ENCODE measurements around the gene DAP.

The DAP gene

DNA sequence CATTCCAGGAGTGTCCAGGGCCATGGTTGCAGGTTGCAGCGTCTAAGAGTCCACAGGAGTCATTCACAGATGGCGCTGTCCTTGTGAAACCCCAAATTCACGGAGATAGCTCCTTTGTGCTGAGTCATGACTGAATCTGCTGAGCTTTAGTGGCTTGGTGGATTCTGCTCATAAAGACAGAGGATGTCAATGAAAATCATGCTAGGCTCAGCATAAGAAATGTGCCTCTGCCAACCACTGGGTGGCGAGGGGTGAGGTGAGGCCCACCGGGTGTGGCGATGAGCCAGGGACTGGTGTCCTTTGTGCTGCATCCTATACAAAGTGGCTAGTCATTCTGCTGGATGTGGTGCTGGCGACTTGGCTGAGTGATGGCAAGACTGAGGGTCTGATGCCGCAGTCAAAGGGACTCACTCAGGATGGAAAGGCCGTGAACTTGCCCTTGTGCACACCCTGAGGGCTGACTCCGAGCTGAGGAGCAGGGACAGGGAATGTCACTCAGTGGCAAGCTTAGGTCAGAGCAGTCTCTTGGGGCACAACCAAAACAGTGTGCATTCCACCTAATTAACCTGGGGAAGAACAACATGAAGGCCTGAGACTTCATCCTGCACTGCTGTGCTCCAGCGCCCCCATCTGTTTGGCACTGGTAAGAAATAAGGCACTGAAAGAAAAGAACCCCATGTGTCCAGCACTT, 71.5 kb downstream of the DAP start:
- DNase-seq (ENCODE audit: low spot score): no peak

DNA sequence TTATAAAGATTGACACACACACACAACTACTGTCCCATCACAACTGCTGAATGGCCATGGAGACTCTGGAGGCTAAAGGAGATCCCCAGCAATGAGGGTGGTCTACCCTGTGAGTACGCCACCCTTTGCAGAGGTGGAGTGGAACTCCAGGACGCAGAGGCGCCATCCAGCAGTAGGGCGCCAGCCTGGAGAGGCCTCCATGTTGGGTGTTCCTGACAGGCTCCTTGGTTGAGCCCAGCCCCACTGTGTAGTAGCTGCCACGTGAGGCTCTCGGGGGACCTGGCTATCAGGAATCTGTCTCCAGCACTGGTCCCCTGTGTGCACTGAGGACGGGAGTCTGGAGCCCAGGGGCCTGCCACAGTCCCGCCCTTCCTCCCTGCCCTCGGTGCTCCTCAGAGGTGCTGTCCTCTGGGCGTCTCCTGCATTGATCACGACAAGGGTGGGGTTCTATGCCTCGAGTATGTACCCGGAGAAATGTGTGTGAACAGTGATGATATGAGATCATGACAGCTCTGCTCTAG, 72.3 kb downstream of the DAP start:
- DNase-seq (ENCODE audit: low spot score): no peak

DNA sequence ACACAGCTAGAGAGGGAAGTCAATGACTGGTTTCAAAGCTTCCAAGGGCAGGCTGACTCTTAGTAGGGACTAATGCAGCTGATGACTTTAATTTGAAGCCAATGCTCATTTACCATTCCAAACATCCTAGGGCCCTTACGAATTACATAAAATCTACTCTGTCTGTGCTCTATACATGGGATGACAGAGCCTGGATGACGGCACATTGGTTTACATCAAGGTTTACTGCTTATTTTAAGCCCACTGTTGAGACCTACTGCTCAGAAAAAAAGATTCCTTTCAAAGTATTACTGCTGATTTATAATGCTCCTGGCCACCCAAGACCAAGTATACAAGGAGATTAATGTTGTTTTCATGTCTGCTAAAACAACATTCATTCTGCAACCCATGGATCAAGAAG, 74.1 kb downstream of the DAP start:
- DNase-seq (ENCODE audit: low spot score): no peak

DNA sequence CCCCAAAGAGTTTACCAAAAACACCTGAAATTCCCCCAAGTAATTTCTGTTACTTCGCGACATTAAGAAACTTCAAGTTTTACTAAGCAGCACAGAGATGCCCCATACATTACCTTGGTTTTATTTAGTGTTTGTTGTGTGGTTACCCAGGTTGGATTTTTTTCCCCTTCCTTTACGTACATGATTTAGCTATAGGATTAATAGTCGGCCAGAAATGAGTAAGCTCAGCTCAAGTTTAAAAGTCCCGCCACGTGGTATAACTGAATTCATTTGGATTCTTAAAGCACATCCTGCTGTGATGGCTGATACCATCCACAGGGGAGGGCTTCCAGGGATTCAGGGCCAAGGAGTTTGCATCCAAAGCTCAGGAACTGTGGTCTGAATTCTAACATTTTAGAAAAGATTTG, 75.9 kb downstream of the DAP start:
- DNase-seq (ENCODE audit: low spot score): no peak

DNA sequence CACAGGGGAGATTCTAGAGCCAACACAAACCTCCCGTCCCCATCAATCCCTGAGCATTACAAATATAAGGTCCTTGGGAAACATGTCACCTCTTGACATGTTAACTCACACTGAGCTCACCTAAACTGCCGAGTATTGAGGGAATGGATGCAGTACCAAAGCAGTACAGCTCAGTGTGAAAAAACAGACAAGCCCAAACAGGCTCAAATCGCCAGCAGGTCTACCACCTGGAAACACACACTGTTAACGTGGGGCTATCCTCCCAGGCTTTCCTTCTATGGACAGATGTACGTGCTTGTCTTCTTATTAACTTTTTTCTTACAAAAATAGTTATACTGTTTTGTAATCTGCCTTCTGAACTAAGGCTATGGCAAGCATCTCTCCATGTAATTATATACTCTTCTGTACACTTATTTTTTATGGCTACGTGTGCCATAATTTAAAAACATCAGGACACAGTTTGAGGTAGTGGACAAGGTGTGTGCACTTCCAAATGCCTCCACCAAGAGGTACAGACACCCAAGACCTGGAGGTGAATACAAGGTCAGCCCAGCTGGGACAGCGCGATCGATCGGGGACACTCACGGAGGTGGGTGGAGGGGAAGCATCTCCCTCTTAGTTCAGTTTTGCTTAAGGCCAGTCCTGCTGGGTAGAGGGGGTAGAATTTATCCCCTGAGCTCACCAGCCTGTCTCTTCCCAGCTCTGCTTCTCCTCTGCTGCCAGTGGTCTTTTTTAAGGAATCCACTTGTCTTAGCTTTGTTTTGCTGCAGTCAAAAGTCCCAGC, 76.5 kb downstream of the DAP start:
- DNase-seq (ENCODE audit: low spot score): no peak

DNA sequence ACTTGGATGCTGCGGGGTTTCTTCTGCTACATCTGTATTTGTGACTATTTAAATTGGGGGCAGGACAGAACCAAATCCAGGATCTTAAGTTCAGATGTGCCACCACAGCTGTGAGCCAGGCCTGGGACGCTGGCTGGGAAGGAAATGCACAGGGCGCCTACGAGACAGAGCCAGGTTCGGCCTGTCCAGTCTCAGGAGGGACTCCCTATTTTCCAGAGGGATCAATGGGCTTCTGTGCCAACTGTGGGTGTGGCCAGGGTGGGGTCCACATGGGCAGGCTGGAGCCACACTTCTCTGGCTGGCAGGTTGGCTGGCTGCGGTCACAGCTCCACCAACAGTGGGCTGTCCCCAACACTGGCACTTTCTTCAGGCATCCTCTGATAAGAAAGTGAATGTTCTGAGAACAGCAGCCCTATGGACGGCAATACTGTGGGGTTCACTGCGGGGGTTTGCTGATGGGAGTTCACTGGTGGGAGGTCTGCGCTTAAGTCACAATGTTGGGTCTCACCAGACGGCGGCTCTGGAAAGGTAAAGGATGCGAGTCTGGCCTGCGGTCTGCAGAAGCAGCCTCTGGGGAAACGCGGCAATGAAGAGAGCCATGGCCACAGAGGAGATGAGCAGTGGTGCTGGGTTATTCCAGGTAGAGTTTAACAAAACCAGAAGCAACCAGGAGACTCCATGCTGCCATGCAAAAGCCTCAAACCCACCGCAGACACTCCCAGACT, 78.1 kb downstream of the DAP start:
- no peak for DNase-seq (ENCODE audit: low spot score)

DNA sequence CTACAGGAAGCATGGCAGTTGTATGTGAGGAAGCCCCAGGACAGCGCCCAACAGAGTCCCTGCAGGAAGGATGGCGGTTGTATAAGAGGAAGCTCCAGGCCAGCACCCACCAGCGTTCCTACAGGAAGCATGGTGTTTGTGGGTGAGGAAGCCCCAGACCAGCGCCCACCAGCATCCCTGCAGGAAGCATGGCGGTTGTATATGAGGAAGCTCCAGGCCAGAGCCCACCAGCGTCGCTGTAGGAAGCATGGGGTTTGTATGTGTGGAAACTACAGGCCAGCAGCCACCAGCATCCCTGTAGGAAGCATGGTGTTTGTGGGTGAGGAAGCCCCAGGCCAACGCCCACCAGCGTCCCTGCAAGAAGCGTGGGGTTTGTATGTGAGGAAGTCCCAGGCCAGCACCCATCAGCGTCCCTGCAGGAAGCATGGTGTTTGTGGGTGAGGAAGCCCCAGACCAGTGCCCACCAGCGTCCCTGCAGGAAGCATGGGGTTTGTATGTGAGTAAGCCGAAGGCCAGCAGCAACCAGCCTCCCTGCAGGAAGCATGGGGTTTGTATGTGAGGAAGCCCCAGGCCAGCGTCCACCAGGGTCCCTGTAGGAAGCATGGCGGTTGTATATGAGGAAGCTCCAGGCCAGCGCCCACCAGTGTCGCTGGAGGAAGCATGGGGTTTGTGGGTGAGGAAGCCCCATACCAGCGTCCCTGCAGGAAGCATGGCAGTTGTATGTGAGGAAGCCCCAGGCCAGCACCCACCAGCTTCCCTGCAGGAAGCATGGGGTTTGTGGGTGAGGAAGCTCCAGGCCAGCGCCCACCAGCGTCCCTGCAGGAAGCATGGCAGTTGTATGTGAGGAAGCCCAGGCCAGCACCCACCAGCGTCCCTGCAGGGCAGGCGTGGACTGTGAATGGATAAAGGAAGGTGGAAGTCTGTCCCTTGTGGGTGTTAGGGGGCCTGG, 79.0 kb downstream of the DAP start:
- no peak for DNase-seq (ENCODE audit: low spot score)

DNA sequence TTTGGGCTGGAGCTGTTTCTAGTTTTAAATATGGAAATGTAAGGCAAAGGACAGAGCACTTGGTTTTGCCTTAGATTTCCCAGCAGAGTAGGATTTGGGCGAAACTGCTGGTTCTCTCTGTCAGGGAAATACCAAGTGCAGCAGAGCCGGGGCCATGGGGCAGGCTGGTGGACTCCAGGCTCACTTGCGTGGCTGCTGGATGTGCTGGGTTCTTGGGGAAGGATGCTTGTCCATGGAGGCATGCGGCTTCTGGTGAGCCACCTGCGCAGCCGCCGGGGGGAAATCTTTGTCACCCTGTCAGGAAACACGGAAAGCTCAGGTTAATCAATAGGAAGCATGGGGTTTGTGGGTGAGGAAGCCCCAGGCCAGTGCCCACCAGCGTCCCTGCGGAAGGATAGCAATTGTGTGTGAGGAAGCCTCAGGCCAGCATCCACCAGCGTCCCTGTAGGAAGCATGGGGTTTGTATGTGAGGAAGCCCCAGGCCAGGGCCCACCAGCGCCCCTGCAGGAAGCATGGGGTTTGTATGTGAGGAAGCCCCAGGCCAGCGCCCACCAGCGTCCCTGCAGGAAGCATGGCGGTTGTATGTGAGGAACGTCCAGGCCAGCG, 80.1 kb downstream of the DAP start:
- DNase-seq (ENCODE audit: low spot score): no peak

DNA sequence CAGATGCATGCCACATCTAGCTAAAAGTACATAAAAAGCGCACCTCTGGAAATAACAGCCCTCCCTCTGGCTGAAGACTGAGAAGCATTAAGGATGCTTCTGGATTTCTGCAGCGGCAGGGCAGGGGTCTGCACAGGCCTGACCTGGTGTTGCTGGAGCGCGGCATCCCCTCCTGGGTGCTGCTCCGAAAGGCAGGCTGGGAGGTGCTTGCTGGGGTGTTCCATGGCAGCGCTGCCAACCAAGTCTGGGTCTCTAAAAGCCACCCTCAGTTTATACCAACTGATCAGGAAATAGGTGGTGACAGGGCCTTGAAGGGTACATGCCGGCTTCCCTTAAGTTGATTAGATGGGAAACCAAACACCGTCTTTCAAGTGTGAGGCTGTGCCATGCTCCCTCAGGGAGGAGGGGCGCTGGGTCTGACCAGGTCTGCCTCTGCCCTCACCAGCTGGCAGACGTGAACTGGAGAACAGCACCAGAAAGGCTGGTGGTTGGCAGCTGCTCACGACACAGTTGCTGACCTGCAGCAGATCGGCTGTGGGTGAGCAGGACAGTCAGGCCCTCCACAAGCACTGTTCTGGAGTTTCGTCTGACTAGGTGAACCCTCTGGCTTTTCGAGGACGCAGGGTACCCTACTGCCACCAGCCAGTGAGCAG, 81.6 kb downstream of the DAP start:
- DNase-seq (ENCODE audit: low spot score): no peak

DNA sequence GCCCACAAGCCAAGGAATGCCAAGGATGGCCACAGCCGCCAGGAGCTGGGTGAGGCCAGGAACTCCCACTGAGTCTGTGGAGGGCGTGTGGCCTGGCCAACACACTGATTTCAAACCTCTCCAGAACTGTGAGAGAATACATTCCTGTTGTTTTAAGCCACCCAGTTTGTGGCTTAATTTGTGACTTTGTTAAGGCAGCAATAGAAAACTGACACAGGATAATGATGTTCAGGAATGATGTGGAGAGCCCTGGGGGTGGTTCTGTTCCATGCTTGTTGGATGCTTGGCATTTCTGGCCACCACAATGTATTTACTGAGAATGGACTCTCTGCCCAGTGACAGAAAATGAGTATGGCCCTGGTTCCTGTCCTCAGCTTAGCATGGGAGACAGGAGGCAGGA, 82.8 kb downstream of the DAP start:
- DNase-seq (ENCODE audit: low spot score): no peak

DNA sequence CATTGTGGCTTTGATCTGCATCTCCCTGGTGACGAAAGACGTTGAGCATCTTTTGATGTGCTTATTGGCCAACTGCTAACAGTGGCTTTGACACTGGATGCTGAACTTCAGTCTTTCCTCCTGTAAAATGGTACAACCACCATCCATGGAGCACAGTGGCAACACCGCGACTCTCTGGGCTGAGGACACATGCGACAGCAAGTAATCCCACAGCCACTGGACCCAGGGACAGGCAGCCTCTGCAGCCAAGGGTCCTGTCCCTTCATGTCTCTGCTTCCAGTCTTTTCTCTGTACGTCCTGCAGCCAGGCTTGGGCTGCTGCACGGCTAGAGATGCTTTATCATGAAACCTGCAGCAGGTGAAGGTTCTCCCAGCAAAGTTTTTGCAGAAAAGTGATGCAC, 83.5 kb downstream of the DAP start:
- DNase-seq (ENCODE audit: low spot score): no peak

DNA sequence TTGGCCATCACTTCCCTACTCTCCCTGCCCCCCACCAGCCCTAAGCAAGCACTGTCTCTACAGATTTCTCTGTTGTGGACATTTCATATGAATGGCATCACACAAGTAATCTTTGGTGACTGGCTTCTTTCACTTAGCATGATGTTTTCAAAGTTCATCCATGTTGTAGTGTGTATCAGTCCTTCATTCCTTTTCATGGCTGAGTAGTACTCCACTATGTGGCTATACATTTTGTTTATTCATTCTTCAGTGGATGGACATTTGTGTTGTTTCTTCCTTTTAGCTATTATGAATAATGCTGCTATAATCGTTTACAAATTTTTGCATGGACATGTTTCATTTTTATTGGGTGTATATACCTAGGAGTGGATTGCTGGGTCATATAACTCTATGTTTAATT, 84.1 kb downstream of the DAP start:
- no peak for DNase-seq (ENCODE audit: low spot score)

DNA sequence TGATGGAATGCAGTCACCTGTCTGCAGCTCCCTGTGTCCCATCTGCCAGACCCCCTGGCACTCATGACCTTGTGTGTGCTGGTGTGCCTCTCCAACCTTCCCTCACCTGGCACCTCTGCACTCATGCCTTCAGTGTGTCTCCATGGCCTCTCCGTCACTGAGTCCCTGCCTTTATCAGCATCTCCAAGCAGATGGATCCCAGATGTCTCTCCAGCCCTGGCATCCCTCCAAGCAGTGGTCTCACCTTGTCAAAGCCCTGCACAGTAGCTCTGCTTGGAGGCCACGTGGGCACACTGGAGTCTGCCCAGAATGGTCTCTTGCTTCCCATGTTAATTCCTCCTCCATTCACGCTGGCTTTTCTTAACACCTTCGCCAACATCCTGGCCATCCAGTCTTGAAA, 84.8 kb downstream of the DAP start:
- no peak for DNase-seq (ENCODE audit: low spot score)

DNA sequence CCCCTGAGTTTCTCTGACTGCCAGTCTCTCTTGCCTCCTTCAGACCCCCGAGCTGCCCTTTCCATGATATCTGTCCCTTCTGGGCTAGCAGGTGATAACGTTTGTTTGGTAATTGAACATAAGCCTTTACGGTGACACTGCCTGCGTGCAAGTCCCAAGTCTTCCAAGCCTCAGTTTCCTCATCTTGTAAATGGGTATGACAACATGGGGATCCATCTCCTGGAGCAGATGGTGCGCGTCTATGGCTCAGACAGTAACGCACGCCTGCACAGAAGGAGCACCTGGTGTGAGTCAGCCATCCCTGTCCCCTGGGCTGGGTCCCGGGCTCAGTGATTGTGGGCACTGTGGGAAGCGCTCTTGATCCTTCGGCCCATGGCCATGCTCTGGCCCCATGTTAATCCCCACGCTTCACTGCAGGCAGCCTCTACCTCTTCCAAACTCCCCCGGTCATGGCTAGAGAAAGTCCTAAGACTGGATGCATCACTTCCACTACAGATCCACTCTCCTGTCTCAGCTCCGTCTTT, 85.8 kb downstream of the DAP start:
- no peak for DNase-seq (ENCODE audit: low spot score)

DNA sequence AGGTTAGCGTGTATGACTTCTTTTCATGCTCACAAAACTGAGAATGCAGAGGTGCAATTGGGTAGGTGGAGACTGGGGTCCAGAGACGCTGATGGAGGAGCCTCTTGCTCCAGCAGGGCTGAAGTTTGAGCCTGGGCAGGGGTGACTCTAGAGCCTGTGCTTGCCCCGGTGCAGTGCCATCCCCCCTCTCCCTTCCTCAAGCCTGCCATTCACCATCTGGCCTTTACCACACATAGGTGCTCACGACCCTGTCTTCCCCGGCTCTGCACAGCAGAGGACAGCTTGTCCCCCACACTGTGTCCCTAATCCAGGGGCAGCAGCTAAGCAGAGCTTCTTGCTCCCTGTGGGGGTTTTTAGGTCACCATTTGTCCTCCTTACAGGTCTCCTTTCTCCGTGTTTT, 86.5 kb downstream of the DAP start:
- DNase-seq (ENCODE audit: low spot score): no peak

DNA sequence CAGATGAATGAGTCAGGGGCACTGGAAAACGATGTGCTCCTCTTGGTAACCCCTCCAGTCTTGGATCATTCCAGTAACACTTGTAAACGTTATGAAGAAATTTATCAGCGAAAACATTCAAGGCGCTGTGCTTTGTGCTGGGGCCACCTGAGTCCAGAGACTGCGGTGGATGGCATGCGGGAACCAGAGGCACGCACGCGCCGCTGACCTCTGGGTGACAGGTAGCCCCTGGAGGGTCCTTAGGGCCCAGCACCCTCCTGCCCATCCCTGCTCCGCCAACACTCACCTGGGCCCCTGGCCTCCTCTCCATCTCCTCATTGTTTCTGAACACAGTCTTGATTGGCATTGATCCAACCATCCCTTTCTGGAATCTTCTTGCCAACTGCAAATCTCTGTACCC, 86.9 kb downstream of the DAP start:
- no peak for DNase-seq (ENCODE audit: low spot score)

DNA sequence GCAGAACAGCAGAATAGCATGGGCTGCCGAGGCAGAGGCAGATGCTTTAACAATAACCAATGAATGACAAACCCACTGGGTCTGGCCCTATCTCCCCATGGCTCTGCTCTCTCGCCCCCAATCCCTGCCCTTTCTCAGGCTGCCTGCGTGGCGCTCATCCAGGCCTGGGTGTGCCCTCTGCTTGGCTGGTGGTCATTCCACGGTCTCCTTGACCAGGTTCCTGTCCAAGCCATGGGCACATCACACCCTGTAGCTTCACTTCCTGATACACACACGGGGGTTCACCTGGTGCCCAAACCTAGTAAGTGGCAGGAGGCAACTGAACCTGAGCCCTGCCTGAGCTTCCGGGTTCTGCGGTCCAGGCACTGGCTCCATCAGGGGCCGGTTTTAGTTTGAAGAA, 87.6 kb downstream of the DAP start:
- DNase-seq (ENCODE audit: low spot score): no peak

DNA sequence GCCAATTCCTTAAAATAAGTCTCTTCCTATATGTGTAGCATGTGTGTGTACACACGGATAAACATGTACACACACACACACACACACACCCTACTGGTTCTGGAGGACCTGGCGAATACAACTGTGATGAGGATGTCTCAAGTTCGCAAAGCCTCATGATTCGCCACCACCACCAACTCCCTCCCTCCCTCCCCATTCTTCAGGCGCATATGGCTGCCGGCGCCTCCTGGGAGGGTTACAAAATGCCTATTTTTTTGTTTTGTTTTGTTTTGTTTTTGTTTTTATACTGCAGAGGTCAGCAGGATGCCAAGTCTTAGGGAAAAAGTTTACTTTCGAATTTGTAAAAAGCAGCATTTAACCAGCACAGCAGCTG, 88.0 kb downstream of the DAP start:
- no peak for DNase-seq (ENCODE audit: low spot score)

DNA sequence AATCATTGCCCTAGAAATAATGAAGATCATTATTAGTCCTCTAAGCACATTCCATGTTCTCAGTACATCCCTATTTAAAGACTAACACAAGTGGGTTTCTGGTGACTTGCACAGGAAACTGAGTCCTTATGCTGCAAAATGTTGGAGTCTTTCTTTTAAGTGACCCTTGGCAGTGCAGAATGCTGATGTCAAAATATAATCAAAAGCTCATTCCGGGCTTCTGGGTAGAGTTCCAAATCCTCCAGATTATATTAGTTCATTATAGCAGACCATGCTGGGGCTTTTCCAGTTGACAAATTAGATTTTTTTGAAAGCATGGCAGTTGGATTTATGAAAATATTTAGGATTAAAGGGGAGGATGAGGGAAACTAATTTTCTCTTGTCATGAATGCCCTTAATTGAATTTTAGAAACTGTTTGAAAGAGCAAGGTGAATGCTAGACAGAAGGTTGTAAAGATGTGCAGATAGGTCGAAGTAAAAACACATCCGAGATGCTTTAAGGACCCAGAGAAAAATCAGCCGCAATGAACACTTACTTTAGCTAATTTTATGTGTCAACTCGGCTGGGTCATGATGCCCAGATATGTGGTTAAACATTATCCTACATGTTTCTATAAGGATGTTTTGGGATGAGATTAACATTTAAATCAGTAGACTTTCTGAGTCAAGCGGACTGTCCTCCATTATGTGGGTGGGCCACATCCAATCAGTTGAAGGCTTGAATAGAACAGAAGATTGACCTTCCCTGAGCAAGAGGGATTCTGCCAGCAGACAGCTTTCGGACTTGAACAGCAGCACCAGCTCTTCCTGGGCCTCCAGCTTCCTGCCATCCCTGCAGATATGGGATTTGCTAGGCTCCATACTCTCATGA, 88.7 kb downstream of the DAP start:
- DNase-seq (ENCODE audit: low spot score): no peak

All from CD4-positive, alpha-beta T cell treated with Interleukin-6 at 100 ng/mL for 8 hours (primary cell).